NCI-H1105 (cell line): ENCODE results near the gene RHOU.
"Not testable (repeated sequence)": the region's sequence is repeated elsewhere in the genome, so short reads cannot be mapped to it uniquely, and the experiment has no call there.

Source experiments
- DNase-seq: peaks from one replicate; lab custom pipeline; 2025; lab: John Stamatoyannopoulos, UW

Gene RHOU

DNA sequence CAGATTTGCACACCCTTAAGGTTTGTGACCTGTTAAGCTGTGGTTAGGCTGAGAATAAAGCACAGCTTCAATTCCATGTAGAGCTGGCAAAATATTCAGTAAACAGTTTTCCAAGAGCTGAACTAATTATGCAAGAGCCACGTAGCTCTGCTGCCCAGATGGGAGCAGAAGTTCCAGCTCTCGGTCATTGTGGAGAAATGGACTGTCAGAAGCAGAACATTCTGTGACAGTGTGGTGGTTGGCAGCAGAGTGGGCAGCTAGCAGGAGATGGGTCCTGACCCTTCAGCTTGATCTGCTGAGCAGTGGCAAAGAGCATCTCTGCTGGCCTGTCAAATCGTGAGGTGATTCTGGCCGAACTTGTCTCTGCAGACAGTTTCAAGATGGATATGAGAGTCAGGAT, 23.2 kb downstream of the RHOU start:
- DNase-seq: no peak

DNA sequence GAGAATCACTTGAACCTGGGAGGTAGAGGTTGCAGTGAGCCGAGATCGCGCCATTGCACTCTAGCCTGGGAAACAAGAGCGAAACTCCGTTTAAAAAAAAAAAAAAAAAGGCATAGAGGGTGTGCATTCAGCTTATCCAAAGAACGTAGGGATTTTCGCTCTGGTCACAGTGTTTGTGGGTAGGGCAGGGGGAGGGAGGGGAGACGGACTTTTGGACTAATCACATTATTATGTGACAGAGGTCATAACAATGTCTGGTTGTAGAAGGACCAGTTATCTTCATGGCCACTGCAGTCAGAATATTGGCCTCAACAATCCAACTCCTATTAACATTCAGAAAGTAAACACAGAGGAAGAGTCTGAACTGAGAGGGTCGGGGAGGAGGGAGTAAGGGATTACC, 25.7 kb downstream of the RHOU start:
- DNase-seq: no peak

GRCh38 chr1:228763561-228763960, 28.3 kb downstream of the RHOU start:
- no peak for DNase-seq

DNA sequence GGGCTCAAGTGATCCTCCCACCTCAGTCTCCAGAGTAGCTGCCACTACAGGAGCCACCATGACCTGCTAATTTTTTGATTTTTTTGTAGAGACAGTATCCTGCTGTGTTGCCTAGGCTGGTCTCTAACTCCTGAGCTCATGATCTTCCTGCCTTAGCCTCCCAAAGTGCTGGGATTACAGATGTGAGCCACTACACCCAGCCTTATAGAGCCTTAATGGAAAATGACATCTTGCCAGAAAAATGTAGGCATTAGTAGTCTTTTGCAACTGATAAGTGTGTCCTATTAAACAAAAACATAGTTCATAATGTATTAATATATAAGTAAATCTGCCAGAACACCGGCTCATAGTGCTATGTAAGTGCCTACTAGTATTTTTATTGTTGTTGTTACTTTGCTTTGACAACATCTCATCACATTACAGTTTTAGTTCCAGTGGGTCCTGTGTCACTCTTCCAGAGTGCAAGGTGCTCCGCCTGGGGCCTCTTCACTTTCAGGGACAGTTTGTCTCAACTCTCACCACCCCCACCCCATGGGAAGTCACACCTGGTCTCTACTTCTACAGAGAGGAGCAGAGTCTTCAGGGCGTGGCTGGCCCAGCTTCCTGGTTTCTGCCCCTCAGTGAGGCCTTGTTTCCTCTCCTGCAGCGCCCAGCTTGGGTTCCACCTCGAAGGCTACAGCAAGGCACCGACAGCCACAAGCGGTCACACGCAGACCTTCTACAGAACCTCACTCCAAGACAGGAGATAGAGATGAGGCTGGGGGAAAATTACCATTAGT, 30.1 kb downstream of the RHOU start:
- DNase-seq: no peak

DNA sequence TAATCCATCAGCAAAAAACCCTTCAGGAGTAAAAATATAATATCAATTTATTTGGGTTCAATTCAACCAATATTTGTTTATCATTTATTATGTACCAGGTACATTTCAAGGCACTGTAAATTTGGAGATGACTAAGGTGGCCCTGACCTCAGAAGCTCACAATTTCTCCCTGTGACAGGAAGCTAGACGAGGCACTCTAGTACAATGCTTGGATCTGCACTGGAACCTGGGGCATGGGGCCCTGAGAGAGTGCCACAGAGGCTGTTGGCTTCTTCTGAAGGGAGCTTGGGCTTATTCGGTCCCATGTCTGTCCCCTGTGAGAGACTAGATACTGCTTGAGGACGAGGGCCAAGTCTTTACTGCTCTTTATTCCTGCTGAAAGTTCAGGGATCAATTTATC, 31.5 kb downstream of the RHOU start:
- DNase-seq: no peak

DNA sequence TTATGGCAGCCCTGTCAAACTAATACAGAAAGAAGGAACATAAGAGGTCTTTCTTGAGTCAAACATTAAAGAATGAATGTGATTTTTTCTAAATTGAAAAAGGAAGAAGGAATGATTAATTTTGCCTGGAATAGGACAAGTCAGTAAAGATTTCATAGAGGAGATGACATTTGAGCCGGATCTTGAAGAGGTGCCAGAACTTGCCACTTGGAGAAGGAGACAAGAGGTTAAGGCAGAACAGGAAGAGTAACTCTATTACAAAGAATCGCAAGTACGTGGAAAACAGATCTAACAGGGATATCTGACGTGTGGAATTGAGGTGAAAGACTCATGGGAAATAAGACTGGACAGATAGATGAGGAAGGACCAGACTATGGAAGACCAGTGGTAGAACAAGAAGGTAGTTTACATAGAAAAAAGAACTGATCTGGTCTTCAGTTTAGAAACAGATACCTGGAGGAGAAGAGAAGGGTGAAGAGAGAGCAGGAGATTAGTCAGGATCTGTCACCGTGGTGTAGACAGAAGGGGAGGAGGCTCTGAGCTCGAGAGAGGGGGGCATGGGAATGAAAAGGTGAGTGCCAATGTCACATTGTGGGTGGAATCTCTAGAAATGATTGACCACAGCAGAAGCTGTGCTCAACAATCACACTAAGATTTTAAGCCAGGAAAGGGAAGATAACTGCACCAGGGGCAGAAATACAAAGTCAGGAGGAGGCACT, 32.5 kb downstream of the RHOU start:
- no peak for DNase-seq

DNA sequence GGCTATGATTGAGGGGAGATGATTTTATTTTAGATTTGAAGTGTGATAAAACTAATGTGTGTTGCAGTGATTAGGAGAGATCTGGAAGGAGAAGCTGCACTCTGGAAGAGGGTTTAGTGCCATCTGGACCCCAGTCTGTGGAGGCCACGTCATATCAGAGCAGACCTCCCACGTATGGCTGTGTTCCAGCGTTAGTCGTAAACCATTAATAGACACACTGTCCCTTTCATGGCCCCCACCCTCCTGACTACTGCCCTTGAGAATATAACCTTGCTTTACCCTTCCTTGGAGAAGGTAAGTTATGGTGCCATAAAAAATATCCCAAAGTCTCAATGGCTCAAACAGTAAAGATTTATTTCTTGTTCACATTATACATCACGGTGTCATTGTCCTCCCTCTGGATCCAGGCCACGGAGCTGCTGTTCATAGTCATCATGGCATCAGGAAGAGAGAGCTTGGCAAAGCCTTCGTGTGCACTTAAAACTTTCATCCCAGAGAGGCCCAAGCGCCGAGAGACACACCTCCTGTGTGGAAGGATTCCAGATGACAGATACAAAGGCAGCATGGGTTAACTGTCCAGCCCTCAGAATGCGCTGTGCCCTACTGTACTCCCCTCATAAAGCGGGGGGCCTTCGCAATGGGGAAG, 33.2 kb downstream of the RHOU start:
- no peak for DNase-seq

DNA sequence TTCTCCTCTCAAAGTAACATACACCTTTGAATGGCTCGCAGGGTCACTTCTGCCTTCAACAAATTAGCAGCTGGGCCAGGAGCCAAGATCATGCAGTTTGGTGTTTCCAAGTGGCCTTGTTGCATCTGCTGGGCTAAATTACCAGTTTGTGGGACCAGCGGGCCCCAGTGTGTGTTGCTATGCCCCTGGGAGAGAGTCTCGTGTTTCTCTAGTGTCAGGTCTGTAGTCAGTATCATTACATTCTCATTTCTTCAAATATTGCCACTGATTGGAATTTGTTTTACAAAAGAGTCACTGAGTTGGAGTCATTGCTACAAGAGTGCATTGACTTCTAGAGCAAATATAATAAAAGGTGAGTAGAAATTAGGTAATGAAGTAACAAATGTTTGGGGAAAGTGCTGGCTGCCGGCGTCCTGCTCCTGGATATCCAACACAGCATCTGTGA, 35.5 kb downstream of the RHOU start:
- DNase-seq: peak; percentile 34

GRCh38 chr1:228772516-228773212, 37.4 kb downstream of the RHOU start:
- DNase-seq: no peak

GRCh38 chr1:228775946-228776345, 40.7 kb downstream of the RHOU start:
- not testable (repeated sequence) for DNase-seq

GRCh38 chr1:228776449-228776848, 41.2 kb downstream of the RHOU start:
- DNase-seq: no peak

DNA sequence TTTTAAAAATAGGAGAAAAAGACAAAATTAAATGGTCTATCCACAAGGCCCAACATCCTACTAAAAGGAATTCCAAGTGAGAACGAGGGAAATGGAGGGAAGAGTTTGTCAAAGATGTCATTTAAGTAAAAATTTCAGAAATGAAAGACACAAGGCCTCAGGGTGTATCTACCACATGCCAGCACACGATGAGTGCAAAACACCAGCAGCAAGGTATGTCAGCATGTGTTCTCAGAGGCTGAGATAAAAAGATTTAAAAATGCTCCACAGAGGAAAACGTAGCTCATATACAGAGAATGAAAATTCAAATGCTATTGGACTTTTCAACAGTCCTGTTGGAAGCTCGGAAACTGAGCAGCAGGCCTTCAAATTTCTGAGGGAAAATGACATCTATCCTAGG, 42.0 kb downstream of the RHOU start:
- no peak for DNase-seq

DNA sequence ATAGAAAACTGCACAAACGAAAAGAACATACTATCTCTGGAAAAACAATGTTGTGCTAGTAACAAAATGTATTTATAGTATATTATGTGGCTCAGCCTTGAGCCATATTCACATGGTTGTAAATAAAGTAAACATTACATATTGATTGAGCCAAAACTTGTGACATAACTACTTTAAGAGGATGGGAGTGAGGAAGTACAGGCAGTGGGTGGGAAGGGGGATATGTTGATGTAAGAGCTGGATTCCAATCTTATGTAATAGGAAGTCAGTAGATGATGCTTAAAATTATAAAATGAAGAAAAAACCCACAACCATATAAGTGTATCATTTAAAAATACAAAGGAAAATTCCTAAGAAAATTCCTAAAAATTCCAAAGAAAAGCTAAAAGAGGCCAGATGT, 42.7 kb downstream of the RHOU start:
- DNase-seq: no peak

GRCh38 chr1:228778466-228778865, 43.2 kb downstream of the RHOU start:
- no peak for DNase-seq

- DNase-seq: no peak
Measured at GRCh38 chr1:228778961-228779360, 43.7 kb downstream of the RHOU start.

DNA sequence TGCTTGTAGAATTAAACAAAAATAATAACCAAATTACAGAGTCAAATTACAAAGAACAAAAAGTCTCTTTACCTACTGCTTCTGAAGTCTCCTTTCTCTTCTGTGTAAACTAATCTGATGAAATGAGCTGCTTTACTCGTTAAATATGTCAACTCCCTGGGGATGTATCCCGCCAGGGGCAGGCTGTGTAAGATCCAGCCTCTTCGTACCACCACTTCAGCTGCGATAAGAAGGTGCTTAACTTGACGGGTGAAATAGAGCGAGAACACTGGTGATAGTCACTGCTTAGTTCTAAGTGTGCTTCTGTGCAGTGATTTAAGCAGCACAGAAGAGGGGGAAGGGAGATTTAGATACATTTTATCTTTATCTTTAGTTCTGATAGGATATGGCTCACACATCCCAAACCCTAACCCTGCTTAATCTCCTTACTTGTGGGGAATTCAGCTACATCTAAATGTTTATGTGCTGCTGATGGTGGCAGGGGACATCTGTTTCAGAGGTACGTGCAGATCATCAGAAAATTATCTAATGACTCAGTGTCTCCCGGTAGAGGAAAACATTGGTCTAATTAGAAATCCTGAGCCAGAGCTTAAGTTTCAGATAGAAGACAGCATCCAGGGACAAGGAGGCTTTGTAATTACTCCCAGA, 46.0 kb downstream of the RHOU start:
- peak; percentile 10 for DNase-seq

DNA sequence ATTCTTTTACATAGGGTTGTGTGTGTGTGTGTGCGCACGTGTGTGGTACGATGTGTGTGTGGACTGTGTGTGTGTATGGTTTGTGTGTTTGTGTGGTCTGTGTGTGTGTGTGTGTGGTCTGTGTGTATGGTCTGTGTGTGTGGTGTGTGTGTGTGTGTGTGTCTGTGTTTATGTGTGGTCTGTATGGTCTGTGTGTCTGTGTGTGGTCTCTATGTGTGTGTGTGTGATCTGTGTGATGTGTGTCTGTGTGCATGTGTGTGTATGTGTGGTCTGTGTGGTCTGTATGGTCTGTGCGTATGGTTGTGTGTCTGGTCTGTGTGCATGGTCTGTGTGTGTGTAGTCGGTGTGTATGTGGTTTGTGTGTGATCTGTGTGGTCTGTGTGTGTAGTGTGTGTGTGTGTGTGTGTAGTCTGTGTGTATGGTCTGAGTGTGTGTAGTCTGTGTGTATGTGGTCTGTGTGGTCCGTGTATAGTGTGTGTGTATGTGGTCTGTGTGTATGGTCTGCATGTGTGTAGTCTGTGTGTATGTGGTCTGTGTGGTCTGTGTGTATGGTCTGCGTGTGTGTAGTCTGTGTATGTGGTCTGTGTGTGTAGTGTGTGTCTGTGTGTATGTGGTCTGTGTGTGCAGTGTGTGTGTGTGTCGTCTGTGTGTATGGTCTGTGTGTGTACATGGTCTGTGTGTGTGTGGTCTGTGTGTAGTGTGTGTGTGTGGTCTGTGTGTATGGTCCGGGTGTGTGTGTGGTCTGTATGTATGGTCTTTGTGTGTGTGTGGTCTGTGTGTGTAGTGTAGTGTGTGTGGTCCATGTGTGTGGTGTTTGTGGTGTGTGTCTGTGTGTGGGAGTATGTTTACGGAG, 46.8 kb downstream of the RHOU start:
- no peak for DNase-seq

DNA sequence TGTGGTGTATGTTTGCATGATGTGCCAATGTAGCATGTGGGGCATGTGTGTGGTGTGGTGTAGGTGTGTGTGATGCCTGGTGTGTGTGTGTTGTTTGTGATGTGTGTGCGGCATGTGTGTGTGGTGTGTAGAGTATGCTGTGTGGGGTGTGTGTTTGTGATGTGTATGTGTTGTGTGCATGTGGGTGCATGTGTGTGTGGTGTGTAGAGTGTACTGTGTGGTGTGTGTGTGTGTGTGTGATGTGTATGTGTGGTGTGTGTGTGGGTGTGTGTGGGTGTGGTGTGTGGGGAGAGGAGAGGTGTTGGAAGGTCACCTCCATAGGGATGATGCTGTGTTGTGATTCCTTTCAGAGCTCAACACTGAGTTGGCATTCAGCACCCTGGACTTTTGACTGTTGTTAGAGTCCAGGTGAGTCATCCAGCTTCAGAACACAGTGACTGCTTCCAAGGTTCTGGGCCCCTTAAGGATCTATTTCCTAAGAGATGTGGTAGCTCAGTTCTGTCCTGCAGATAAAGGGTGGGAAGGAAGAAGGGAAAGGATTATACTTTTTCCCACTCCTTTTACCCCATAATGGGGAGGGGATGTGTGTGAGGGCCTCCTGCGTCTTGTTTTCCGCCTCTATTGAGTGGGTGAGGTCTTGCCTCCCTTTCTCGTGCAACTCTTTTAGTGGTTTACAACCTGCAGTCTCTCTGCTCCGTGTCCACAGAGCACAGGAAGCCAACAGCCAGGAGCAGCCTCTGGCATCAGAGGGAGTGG, 47.6 kb downstream of the RHOU start:
- DNase-seq: no peak

DNA sequence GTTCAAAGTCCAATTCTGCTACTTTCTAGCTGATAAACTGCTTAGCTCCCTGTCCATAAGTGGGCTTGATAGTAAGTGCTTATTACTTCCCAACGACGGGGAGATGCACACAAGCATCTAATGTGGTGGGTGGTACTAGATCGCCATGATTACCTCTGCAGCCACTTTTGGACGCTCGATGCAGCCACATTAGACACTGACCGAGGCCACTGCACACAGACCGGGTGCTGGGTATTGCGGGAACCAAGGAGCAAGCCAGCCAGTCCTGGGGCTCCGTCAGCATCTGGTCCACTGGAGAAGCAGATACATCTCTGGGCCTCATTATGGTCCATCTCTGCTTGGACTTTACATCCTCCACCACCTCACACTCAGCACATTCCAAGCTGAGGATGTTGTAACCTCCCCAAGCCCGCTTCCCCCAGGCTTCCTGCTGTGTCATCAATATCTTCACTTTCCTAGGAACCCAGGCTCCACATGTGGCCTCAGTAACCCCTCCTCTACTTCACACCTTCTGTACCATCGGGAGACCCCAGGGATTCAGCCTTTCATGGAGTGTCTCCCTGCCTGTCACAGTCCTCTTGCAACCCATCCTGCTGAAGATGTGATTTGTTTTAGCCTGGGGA, 48.2 kb downstream of the RHOU start:
- DNase-seq: no peak

DNA sequence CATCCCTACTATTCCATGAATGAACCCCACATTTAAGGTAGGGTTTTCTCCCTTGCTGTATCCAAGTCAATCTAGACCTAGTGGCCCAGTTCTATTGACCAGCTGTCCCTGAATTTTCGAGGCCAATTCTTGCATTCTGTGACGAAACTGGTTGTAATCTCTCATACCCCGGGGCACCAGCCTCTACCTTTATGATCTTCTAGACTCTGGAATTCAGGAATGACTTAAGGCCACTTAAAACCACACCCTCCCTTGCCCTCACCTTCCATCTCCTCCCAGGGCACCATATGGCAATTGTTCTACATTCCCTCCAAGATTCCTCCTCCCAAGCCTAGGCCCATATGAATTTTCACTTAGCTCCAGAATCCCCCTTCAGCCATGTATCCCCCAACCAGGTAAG, 48.9 kb downstream of the RHOU start:
- DNase-seq: no peak
